GM21367 (cell line): ENCODE measurements around the gene KRT17.
"Not testable (repeated sequence)": the region's sequence is repeated elsewhere in the genome, so short reads cannot be mapped to it uniquely, and the experiment has no call there.

ENCODE experiments used
- ATAC-seq: cut with Tn5 transposase; IDR thresholded peaks from one replicate; pipeline ENCODE4 v1.9.1; 2021; ENCODE audit not compliant: unreplicated experiment

The KRT17 gene

GRCh38 chr17:41600318-41600717, 24.1 kb downstream of the KRT17 start:
- no peak for ATAC-seq

- no peak for ATAC-seq
Measured at GRCh38 chr17:41599680-41600079, 24.7 kb downstream of the KRT17 start.

- no peak for ATAC-seq
Measured at GRCh38 chr17:41595585-41595984, 28.8 kb downstream of the KRT17 start.

GRCh38 chr17:41594363-41594915, 29.9 kb downstream of the KRT17 start:
- ATAC-seq = no peak

GRCh38 chr17:41593306-41593981, 30.9 kb downstream of the KRT17 start:
- no peak for ATAC-seq

- no peak for ATAC-seq
Measured at GRCh38 chr17:41592601-41593305, 31.6 kb downstream of the KRT17 start.

GRCh38 chr17:41589301-41589700, 35.1 kb downstream of the KRT17 start:
- ATAC-seq = no peak

- no peak for ATAC-seq
Measured at GRCh38 chr17:41588126-41588810, 36.1 kb downstream of the KRT17 start.

GRCh38 chr17:41586863-41587495, 37.4 kb downstream of the KRT17 start, which contains the start of gene KRT14:
Gene KRT14 (minus strand): TSS chr17:41586895. CDS start chr17:41586834, 61 bp downstream.
- ATAC-seq = no peak

GRCh38 chr17:41585301-41586056, 38.9 kb downstream of the KRT17 start:
- no peak for ATAC-seq

- not testable (repeated sequence) for ATAC-seq
Measured at GRCh38 chr17:41584331-41584927, 39.9 kb downstream of the KRT17 start.

- ATAC-seq = no peak
Measured at GRCh38 chr17:41583137-41584127, 40.9 kb downstream of the KRT17 start.

- not testable (repeated sequence) for ATAC-seq
Measured at GRCh38 chr17:41582061-41582968, 42.1 kb downstream of the KRT17 start.

- no peak for ATAC-seq
Measured at GRCh38 chr17:41581366-41582060, 42.9 kb downstream of the KRT17 start.

GRCh38 chr17:41580687-41581365, 43.5 kb downstream of the KRT17 start:
- ATAC-seq = no peak

GRCh38 chr17:41580244-41580575, 44.2 kb downstream of the KRT17 start:
- ATAC-seq = no peak
